Psoas muscle (tissue), 8 donors: Measurements from ENCODE around the gene UBE2QL1. TPM values are rescaled to one million over a fixed set of nuclear protein-coding genes. Genes with fewer than 3 reads are reported as not detected.

Source experiments
- ATAC-seq, 4 donors: fragments of 200-7000 bp; cut with Tn5 transposase; one replicate each; pipeline ENCODE4 v1.9.1; 2020; ENCODE audit warnings: moderate library complexity in 3 of 4, mild to moderate bottlenecking in 2 of 4
- DNase-seq, 2 donors: peaks; one replicate each; pipeline ENCODE4 v3.0.0-alpha.2; 2020
- H3K27ac ChIP-seq: fragments of 200-600 bp; one replicate; pipeline ENCODE4 v1.8.0; 2022
- H3K27me3 ChIP-seq, 3 donors: fragments of 200-600 bp in 1 of 3; one replicate each; pipeline versions ENCODE4 v1.6.1 to v1.8.0; 2013 to 2022; ENCODE audit warnings: low read length in 2 of 3, mild to moderate bottlenecking in 2 of 3, moderate library complexity in 1 of 3; ENCODE audit not compliant: insufficient read depth in 3 of 3
- H3K36me3 ChIP-seq, 2 donors: fragments of 200-600 bp in 1 of 2; one replicate each; pipeline versions ENCODE4 v1.6.1 to v1.8.0; 2013 to 2022; ENCODE audit warnings: low read depth in 1 of 2, mild to moderate bottlenecking in 1 of 2, moderate library complexity in 1 of 2; ENCODE audit not compliant: insufficient read depth in 1 of 2
- H3K4me1 ChIP-seq: fragments of 200-600 bp; one replicate; pipeline ENCODE4 v1.8.0; 2022
- H3K4me3 ChIP-seq: fragments of 200-600 bp; one replicate; pipeline ENCODE4 v1.8.0; 2022; ENCODE audit warnings: mild to moderate bottlenecking
- H3K9me3 ChIP-seq: fragments of 200-600 bp; one replicate; pipeline ENCODE4 v1.8.0; 2022
- CTCF ChIP-seq: fragments of 200-600 bp; IDR thresholded peaks from one replicate; pipeline ENCODE4 v1.8.0; 2022; ENCODE audit warnings: antibody characterized with exemption
- WGBS, 3 donors: extraction: QIAGEN DNeasy Blood & Tissue Kit; methylation state at CpG; one replicate each; pipeline versions ENCODE4 v1.1.6 to v1.1.7; 2013; 5-methylcytosine and 5-hydroxymethylcytosine counted together
- intact Hi-C, 2 donors: fragments of 100-400 bp; cut with DNase I; formaldehyde crosslinking; loops; one replicate each; pipeline versions ENCODE4 v1.11.0 to v1.14.2; 2022
- polyA plus RNA-seq, 3 donors: library from polyadenylated mRNA; stranded (reverse); fragments of 200-250 nt; gene quantifications; one replicate each; pipeline ENCODE4 v1.2.3, GENCODE V29; 2013
- total RNA-seq, 4 donors: library from RNA; stranded (reverse); fragmentation: NEBNext Ultra II Directional in 2 of 4; extraction: Animal tissue kit (Norgen Biotek cat#: 25700) in 2 of 4; gene quantifications; one replicate each; pipeline versions ENCODE4 v1.2.1 to v1.2.4, GENCODE V29; 2021 to 2023
- donor health status: healthy with polysubstance abuse.
- donor health status: DM: no; HTN: no; CAD: no; lungs with moderate emphysema.
- donor health status: Bipolar disorder and iron deficiency.
- donor health status: healthy.
- donor health status: DM: yes; HTN: yes; CAD: no.
- donor health status: DM: no; HTN: no; CAD: no.
- donor health status: DM: no; HTN: no; CAD: no.
- donor health status: DM: yes; HTN: yes; CAD: no.

UBE2QL1 gene
- total and polyA plus RNA-seq, 7 donors, result 3.2 to 96.2 (median 20.9) TPM

GRCh38 chr5:6403416-6403815 is 45.2 kb upstream of the UBE2QL1 start:
- H3K9me3 ChIP-seq, result no peaks in the 10 kb centered on the region
- H3K27me3 ChIP-seq, result no peaks in the 10 kb centered on the region
- ATAC-seq, result no peak
- H3K27ac ChIP-seq, result no peak overlapping the region
- TF ChIP-seq CTCF, result no peak
- H3K4me1 ChIP-seq, result no peaks in the 10 kb centered on the region
- WGBS, 3 donors, result 87 to 93% (median 89%) methylated on average over 3 to 4 of the region's 4 CpGs
- H3K36me3 ChIP-seq, result no peaks in the 10 kb centered on the region
- DNase-seq, result no peak
- intact Hi-C loops, result no loop called here
- no peak overlapping the region for H3K4me3 ChIP-seq

GRCh38 chr5:6404129-6404528 is 44.5 kb upstream of the UBE2QL1 start:
- H3K4me1 ChIP-seq, result no peaks in the 10 kb centered on the region
- TF ChIP-seq CTCF, result no peak
- intact Hi-C loops, result no loop called here
- no peaks in the 10 kb centered on the region for H3K36me3 ChIP-seq
- H3K4me3 ChIP-seq, result no peak overlapping the region
- no peak for DNase-seq
- no peak overlapping the region for H3K27ac ChIP-seq
- H3K9me3 ChIP-seq, result no peaks in the 10 kb centered on the region
- H3K27me3 ChIP-seq, result no peaks in the 10 kb centered on the region
- WGBS, 3 donors, result 69 to 85% (median 80%) methylated on average over 4 of the region's 4 CpGs
- no peak for ATAC-seq

DNA sequence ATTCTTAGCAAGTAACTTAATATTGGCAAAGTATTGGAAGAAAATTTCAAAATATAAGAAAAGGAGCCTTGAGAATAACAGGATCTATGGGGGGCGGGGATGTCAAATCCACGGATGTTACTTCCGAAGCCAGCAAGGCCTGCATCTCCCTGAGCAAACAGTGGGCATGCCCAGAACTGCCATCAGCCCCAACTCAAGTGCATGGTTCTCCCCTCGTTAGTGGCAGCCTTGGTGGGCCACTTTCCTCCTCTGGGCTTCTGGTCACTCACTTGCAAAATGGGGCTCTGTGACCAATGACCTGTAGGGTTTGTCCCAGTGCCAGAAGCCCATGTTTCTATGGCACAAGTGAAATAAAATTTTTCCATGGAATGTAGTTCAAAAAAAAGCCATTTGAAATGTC is 43.1 kb upstream of the UBE2QL1 start:
- intact Hi-C loops, result no loop called here
- no peak for TF ChIP-seq CTCF
- DNase-seq, result no peak
- H3K4me1 ChIP-seq, result no peaks in the 10 kb centered on the region
- 88 to 89% (median 89%) methylated on average over 4 of the region's 4 CpGs for WGBS, 3 donors
- ATAC-seq, result no peak
- H3K27ac ChIP-seq, result no peak overlapping the region
- no peaks in the 10 kb centered on the region for H3K27me3 ChIP-seq
- no peaks in the 10 kb centered on the region for H3K9me3 ChIP-seq
- no peaks in the 10 kb centered on the region for H3K36me3 ChIP-seq
- H3K4me3 ChIP-seq, result no peak overlapping the region

- 66 to 68% (median 66%) methylated on average over 6 of the region's 6 CpGs for WGBS, 3 donors
- Histone ChIP-seq H3K4me1 (no peaks in the 10 kb centered on the region), H3K9me3 (no peaks in the 10 kb centered on the region), H3K27me3 (no peaks in the 10 kb centered on the region), H3K4me3 (no peak overlapping the region), H3K36me3 (no peaks in the 10 kb centered on the region), H3K27ac (no peak overlapping the region)
- ATAC-seq (no peak), DNase-seq (no peak)
- intact Hi-C loops, result no loop called here
- no peak for TF ChIP-seq CTCF
These were observed 41.0 kb upstream of the UBE2QL1 start for GRCh38 chr5:6407558-6408259.

GRCh38 chr5:6408260-6408596 is 40.4 kb upstream of the UBE2QL1 start:
- no peak overlapping the region for H3K4me3 ChIP-seq
- H3K4me1 ChIP-seq, result no peaks in the 10 kb centered on the region
- TF ChIP-seq CTCF, result no peak
- intact Hi-C loops, result no loop called here
- no peak overlapping the region for H3K27ac ChIP-seq
- WGBS, 3 donors, result 73 to 77% (median 75%) methylated on average over 5 of the region's 5 CpGs
- H3K27me3 ChIP-seq, result no peaks in the 10 kb centered on the region
- ATAC-seq (no peak), DNase-seq (no peak)
- no peaks in the 10 kb centered on the region for H3K9me3 ChIP-seq
- H3K36me3 ChIP-seq, result no peaks in the 10 kb centered on the region
